Body of pancreas (tissue), 4 donors: ENCODE results near the gene BCAR1. TPM values are rescaled to one million over a fixed set of nuclear protein-coding genes. Genes with fewer than 3 reads are reported as not detected.

ENCODE experiments used
- ATAC-seq: fragments of 150-250 bp; one replicate; pipeline ENCODE4 v1.9.1; 2016
- DNase-seq, 4 donors: peaks; one replicate each; pipeline ENCODE4 v3.0.0-alpha.2; 2019
- H3K27ac ChIP-seq, 4 donors: fragments of 200-600 bp; sonication (generic); 1 replicate in 3 of 4; 2 replicates in 1 of 4; pipeline versions ENCODE4 v1.5.1 to v1.6.1; 2016 to 2019; ENCODE audit warnings: mild to moderate bottlenecking in 1 of 4, mixed read lengths in 1 of 4, moderate library complexity in 1 of 4
- H3K27me3 ChIP-seq, 2 donors: fragments of 200-600 bp; sonication (generic); one replicate each; pipeline ENCODE4 v1.6.0; 2016; ENCODE audit warnings: mild to moderate bottlenecking in 1 of 2
- H3K36me3 ChIP-seq, 2 donors: fragments of 200-600 bp; sonication (generic); replicated peaks in 1 of 2; 2 replicates each; pipeline ENCODE4 v1.5.1; 2016; ENCODE audit warnings: low read depth in 2 of 2; ENCODE audit not compliant: insufficient read depth in 1 of 2
- H3K4me1 ChIP-seq: fragments of 200-600 bp; sonication (generic); one replicate; pipeline ENCODE4 v1.6.0; 2016
- H3K4me3 ChIP-seq, 2 donors: fragments of 200-600 bp; sonication (generic); 1 replicate in 1 of 2; 2 replicates in 1 of 2; pipeline ENCODE4 v1.5.1; 2016 to 2019
- H3K9me3 ChIP-seq, 3 donors: fragments of 200-600 bp; sonication (generic); 1 replicate in 2 of 3; 2 replicates in 1 of 3; pipeline ENCODE4 v1.5.1; 2016
- POLR2A ChIP-seq, 3 donors: fragments of 450-650 bp; IDR thresholded peaks; one replicate each; pipeline ENCODE4 v1.6.1; 2016; ENCODE audit warnings: antibody characterized with exemption in 3 of 3, mild to moderate bottlenecking in 2 of 3
- WGBS, 2 donors: methylation state at CpG; one replicate each; pipeline ENCODE4 v1.1.5; 2017; 5-methylcytosine and 5-hydroxymethylcytosine counted together
- intact Hi-C: fragments of 100-400 bp; cut with DNase I; formaldehyde crosslinking; loops from one replicate; pipeline ENCODE4 v1.15.1; 2023
- total RNA-seq, 2 donors: library from RNA; depleted of rRNA; stranded (reverse); fragments of >200 nt; gene quantifications; one replicate each; pipeline ENCODE4 v1.1.0, GENCODE V29; 2016
- TF ChIP-seq, protein P1 (sequence below), 7 experiments: fragments of 450-650 bp in 4 of 7; fragments of 200-600 bp in 3 of 7; sonication (generic) in 3 of 7; IDR thresholded peaks; one replicate each; pipeline ENCODE4 v1.5.1; 2016 to 2019; ENCODE audit warnings: antibody characterized with exemption in 7 of 7

BCAR1 gene
- total RNA-seq, 2 donors from 2014 or later: 61.0 to 72.8 TPM

GRCh38 chr16:75234856-75235696 is 16.3 kb downstream of the BCAR1 start:
- peak overlapping the region in 2 of 4 donors; percentile 48 to 61 for H3K27ac ChIP-seq
- WGBS, 2 donors: 73 to 88% methylated on average over 7 to 39 of the region's 48 CpGs
- H3K4me3 ChIP-seq: no peak overlapping the region
- H3K27me3 ChIP-seq: no peaks in the 10 kb centered on the region
- DNase-seq: peak in 1 of 4 donors; percentile 29
- no peaks in the 10 kb centered on the region for H3K9me3 ChIP-seq
- no peak for ATAC-seq
- no peak for TF ChIP-seq POLR2A (IDR thresholded peaks at IDR 0.05)
- TF ChIP-seq, protein P1, sequence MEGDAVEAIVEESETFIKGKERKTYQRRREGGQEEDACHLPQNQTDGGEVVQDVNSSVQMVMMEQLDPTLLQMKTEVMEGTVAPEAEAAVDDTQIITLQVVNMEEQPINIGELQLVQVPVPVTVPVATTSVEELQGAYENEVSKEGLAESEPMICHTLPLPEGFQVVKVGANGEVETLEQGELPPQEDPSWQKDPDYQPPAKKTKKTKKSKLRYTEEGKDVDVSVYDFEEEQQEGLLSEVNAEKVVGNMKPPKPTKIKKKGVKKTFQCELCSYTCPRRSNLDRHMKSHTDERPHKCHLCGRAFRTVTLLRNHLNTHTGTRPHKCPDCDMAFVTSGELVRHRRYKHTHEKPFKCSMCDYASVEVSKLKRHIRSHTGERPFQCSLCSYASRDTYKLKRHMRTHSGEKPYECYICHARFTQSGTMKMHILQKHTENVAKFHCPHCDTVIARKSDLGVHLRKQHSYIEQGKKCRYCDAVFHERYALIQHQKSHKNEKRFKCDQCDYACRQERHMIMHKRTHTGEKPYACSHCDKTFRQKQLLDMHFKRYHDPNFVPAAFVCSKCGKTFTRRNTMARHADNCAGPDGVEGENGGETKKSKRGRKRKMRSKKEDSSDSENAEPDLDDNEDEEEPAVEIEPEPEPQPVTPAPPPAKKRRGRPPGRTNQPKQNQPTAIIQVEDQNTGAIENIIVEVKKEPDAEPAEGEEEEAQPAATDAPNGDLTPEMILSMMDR (IDR thresholded peaks at IDR 0.05): no peak
- H3K4me1 ChIP-seq: peaks cover 54% of the 10 kb centered on the region
- H3K36me3 ChIP-seq: no peaks in the 10 kb centered on the region
- intact Hi-C loops: loop anchor here (5.0 kb wide), 1 partner anchor 152 kb away; no protein-coding TSS in a partner anchor

DNA sequence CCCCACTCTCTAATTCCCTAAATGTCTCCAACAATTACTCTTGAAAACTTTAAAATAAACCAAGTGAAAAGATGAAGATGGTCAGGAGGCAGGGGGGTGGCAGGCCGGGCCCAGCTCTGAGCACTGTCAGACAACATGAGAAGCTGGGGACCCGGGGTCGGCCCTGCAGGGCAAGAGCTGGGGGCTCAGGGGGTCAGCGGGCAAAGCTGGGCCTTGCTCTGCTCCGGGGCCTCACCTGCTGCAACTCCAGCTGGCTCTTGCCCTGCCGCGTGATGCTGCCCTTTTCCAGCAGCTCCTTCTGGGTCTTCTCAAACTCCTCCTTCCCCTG is 17.8 kb downstream of the BCAR1 start:
- Histone ChIP-seq H3K27me3 (no peaks in the 10 kb centered on the region), H3K4me3 (no peak overlapping the region), H3K4me1 (peaks cover 54% of the 10 kb centered on the region), H3K27ac (peak overlapping the region in 3 of 4 donors; percentile 48 to 61 (median 53)), H3K36me3 (peaks cover 2 to 13% of the 10 kb centered on the region in 2 donors), H3K9me3 (no peaks in the 10 kb centered on the region)
- TF ChIP-seq POLR2A (IDR thresholded peaks at IDR 0.05): no peak
- TF ChIP-seq, protein P1 (IDR thresholded peaks at IDR 0.05): no peak
- ATAC-seq (no peak), DNase-seq (no peak)
- WGBS, 2 donors: 38 to 39% methylated on average over 4 to 7 of the region's 7 CpGs
- intact Hi-C loops: no loop called here

DNA sequence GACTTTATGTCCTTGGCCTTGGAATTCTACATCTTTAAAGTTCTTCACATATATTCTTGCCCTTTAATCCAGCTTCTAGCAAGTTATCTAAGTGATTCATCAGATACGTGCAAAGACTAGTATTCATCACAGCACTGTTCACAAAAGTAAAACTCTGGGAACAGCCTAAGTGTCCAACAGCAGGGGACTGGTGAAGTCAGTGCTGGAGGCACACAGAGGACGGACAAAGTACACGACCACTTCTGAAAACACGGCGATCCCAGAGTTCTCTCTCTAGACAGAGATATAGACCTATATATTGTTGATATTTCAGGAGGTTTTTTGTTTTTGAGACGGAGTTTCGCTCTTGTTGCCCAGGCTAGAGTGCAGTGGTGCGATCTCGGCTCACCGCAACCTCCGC is 19.9 kb downstream of the BCAR1 start:
- intact Hi-C loops: no loop called here
- H3K36me3 ChIP-seq: peaks cover 2 to 13% of the 10 kb centered on the region in 2 donors

GRCh38 chr16:75230471-75231110 is 20.8 kb downstream of the BCAR1 start:
- H3K9me3 ChIP-seq: no peaks in the 10 kb centered on the region
- DNase-seq: peak; percentile 63 to 83 (median 74)
- no peaks in the 10 kb centered on the region for H3K27me3 ChIP-seq
- H3K27ac ChIP-seq: peak overlapping the region; percentile 65 to 95 (median 89)
- H3K4me3 ChIP-seq: no peak overlapping the region
- intact Hi-C loops: no loop called here
- 50 to 53% methylated on average over 9 of the region's 9 CpGs for WGBS, 2 donors
- peaks cover 2 to 13% of the 10 kb centered on the region in 2 donors for H3K36me3 ChIP-seq
- no peak for TF ChIP-seq POLR2A (IDR thresholded peaks at IDR 0.05)
- TF ChIP-seq, protein P1 (IDR thresholded peaks at IDR 0.05): no peak
- H3K4me1 ChIP-seq: peaks cover 59% of the 10 kb centered on the region
- ATAC-seq: no peak

More for the DNA sequence above, 19.9 kb downstream of the BCAR1 start:
- no peaks in the 10 kb centered on the region for H3K27me3 ChIP-seq
- no peak for ATAC-seq
- no peaks in the 10 kb centered on the region for H3K9me3 ChIP-seq
- peak overlapping the region in 3 of 4 donors; percentile 88 to 95 (median 90) for H3K27ac ChIP-seq
- H3K4me1 ChIP-seq: peaks cover 54% of the 10 kb centered on the region
- 65 to 80% methylated on average over 11 of the region's 11 CpGs for WGBS, 2 donors
- no peak for DNase-seq
- TF ChIP-seq, protein P1 (IDR thresholded peaks at IDR 0.05): no peak
- no peak for TF ChIP-seq POLR2A (IDR thresholded peaks at IDR 0.05)
- no peak overlapping the region for H3K4me3 ChIP-seq
